HS-5 (cell line): Measurements from ENCODE around the gene ITPRIPL1.

Source experiments
- DNase-seq: peaks from one replicate; pipeline ENCODE4 v3.0.0-alpha.2; 2012; ENCODE audit warnings: low read depth

The ITPRIPL1 gene

GRCh38 chr2:96323849-96324248 is 1.3 kb upstream of the ITPRIPL1 start:
- DNase-seq = no peak

GRCh38 chr2:96324721-96325040 is 436 bp upstream of the ITPRIPL1 start:
- no peak for DNase-seq

- DNase-seq = no peak
These were observed 753 bp downstream of the ITPRIPL1 start for GRCh38 chr2:96325884-96326255.

- DNase-seq = no peak
These were observed 1.4 kb downstream of the ITPRIPL1 start for GRCh38 chr2:96326564-96326963.

DNA sequence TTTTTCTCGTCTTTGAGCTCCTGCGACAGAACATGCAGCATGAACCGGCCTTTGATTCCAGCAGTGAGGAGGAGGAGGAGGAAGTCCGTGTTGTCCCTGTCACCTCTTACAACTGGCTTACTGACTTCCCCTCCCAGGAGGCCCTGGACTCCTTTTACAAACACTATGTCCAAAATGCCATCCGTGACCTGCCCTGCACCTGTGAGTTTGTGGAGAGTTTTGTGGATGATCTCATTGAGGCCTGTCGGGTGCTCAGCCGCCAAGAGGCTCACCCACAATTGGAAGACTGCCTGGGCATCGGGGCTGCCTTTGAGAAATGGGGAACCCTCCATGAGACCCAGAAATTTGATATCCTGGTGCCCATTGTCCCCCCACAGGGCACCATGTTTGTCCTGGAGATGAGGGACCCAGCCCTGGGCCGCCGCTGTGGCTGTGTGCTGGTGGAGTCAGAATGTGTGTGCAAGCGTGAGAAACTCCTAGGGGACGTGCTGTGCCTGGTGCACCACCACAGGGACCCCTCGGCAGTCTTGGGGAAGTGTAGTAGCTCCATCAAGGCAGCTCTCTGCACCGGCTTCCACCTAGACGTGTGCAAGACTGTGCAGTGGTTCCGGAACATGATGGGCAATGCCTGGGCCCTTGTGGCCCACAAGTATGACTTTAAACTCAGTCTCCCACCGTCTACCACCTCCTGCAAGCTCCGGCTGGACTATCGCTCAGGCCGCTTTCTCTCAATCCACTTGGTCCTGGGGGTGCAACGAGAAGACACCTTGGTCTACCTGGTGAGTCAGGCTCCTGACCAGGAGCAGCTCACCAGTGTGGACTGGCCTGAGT is 2.1 kb downstream of the ITPRIPL1 start:
- DNase-seq = no peak

DNA sequence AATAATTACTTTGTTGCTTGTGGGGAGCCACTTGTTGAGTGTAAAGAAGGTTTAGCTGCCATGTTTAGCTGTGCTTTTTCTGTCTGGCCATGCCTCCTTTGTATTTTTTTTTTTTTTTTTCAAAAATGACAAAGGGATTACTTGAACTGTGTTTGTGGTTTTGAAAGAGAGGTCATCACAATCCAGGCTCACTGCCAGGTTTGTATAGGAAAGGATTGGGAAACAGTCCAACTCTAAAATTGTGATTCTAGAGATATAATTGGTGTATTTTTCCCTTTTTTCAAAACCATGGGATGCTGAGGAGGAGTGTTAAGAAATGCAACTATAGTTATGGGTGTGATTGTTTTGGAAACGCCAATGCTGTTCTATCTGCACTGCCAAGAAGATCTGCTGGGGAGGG is 4.3 kb downstream of the ITPRIPL1 start:
- peak; percentile 98 for DNase-seq

DNA sequence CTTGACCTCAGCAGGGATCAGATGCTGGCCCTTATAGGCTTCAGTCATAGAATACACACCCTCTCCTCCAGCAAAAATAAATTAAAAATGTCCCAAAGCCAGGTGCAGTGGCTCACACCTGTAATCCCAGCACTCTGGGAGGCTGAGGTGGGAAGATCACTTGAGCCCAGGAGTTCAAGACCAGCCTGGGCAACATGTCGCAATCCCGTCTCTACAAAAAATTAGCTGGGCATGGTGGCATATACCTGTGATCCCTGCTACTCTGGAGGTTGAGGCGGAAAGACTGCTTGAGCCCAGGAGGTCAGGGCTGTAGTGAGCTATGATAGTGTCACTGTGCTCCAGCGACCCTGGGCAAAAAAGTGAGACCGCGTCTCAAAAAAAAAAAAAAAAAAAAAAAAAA is 4.8 kb downstream of the ITPRIPL1 start:
- no peak for DNase-seq

GRCh38 chr2:96330407-96330806 is 5.3 kb downstream of the ITPRIPL1 start:
- DNase-seq = peak; percentile 99

GRCh38 chr2:96333708-96334107 is 8.6 kb downstream of the ITPRIPL1 start:
- DNase-seq = no peak

DNA sequence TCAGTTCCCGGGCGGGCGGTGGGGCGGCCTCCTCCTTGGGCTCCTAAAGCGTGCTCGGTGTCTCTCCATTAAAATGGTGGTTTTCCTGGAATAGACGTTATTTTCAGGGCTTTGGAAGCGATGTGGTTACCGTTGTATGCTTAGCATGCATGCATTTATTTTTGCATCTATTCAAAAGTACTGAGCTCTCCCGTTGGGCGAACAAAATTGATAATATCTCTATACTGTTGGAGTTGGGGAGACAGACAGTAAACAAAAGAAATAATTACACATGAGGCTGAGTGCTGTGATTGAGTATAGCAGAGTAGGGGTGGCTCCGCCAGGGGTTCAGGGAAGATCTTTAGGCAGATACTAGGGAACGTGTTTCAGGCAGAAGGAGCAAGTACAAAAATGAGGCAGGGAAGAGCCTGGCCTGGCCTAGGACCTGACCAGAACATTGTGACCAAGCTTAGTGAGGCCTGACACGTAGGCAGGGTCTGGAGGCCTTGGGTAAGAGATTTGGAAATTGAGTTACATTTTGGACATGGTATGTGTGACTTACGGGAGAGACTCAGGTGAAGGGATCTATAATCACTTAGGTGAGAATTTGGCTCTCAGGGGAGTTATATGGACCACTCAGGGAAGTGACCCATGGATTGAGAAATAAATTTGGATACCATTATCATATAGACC is 11.1 kb downstream of the ITPRIPL1 start:
- no peak for DNase-seq

GRCh38 chr2:96336873-96337272 is 11.8 kb downstream of the ITPRIPL1 start:
- no peak for DNase-seq

DNA sequence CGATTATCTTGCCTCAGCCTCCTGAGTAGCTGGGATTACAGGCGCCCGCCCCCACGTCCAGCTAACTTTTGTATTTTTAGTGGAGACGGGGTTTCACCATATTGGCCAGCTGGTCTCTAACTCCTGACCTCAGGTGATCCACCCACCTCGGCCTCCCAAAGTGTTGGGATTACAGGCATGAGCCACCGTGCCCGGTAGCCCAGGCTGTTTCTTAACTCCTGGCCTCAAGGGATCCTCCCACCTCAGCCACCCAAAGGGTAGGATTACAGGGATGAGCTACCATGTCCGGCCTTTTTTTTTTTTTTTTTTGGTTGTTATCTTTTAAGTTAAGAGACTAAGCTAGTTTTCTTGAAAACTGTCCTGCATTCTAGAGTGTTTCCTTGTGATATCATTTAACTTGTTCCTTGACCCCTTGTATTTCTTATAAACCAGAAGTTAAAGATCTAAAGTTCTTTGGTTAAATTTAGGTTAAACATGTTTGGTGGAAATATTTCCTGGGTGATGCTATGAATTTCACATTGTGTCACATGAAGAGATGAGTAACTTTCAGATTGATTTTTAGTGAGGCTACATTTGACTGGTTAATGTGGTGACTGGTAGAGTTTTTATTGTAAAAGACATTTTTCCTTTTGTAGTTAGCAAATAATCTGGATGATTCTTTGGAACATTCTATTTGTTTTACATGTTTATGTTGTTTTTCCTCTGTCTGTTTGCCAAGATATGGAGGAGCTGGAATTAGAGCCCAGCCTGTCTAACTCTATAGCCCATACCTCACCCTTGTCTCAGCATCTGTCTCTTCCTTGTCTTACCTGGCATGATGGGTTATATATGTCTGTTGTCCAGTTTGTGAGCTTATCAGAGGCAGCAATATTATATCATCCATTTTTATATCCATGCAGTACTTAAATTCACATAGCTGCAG is 15.6 kb downstream of the ITPRIPL1 start:
- peak; percentile 93 for DNase-seq

- DNase-seq = no peak
These were observed 16.5 kb downstream of the ITPRIPL1 start for GRCh38 chr2:96341641-96342040.

DNA sequence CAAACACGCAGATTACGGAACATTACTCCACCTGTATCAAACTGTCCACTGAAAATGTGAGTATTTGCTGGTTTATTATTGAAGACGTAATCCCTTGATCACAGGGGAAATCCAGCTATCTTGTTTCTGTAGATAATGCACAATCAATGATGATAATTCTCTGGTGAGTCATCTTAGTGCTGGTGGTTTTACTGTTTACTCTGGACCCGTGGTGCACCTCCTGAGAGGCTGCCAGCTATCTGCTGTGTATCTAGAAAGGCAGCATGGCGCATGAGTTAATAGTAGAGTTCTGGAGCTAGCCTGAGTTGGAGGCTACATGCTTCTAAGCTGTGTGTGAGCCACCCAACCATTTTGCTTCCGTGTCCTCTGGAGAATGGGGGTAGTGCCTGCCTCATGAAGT is 17.0 kb downstream of the ITPRIPL1 start:
- peak; percentile 95 for DNase-seq

DNA sequence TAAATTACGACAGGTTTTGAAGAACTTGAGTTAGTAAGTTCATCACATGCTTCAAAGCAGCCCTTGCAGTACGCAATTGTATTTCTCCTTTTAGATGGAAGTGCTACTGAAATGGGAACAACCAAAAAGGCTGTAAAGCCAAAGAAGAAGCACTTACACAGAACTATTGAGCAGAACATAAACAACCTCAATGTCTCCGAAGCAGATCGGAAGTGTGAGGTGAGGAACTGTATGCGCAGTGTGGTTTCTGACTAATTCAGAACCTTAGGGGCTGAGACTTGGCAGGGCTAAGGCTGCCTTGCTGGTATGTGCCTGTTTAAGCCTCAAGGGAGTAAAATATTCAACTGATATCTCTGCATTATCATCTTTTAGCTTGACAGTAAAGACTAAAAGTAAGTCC is 18.9 kb downstream of the ITPRIPL1 start:
- no peak for DNase-seq

DNA sequence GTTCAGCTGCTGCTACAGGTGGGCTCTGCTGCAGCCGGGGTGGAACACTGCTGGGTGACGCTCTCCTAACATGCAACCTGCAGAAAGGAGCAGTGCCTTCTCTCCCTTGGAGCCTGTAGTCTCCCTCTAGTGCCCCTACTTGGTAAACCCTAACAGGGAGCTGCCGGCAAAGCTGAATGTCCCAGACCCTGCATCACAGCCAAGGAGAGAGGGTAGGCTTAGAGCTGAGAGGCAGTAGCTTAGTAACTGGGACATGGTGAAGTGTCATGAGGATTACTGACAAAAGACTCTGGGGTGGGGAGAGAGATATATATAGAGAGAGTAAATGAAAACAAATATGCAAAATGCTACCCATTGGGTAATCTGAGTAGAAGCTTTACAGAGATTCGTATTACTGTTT is 20.3 kb downstream of the ITPRIPL1 start:
- no peak for DNase-seq

GRCh38 chr2:96345868-96346462 is 20.8 kb downstream of the ITPRIPL1 start:
- no peak for DNase-seq

GRCh38 chr2:96347395-96347794 is 22.3 kb downstream of the ITPRIPL1 start:
- DNase-seq = no peak

- no peak for DNase-seq
These were observed 28.0 kb downstream of the ITPRIPL1 start for GRCh38 chr2:96353032-96353561.

DNA sequence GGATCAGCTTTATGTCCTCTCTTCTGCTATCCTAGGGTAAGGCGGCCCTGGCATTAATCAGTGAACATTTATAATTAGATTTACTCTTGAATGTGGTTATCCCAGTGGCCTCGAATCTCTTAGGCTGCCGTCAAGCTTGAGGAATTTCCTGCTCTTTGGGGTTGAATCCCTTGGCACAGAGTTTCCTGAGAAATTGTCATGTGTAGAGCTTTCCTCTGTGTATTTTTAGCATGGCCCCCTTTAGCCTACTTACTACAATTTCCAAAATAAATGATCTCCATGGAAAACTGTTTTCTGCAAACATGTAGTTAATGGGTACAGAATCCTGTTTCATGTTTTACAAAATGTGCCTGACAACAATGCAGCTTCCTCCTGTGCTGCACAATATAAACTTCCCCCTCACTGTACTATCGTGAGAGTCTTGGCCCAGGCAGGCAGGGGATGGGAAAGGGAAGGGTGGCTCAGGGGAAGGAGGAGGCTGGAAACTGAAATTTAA is 28.5 kb downstream of the ITPRIPL1 start:
- no peak for DNase-seq

- no peak for DNase-seq
These were observed 29.4 kb downstream of the ITPRIPL1 start for GRCh38 chr2:96354492-96354891.

GRCh38 chr2:96356889-96357288 is 31.8 kb downstream of the ITPRIPL1 start:
- no peak for DNase-seq
